Esophagus muscularis mucosa (tissue), 3 donors: ENCODE data around the gene CCDC12.

Source experiments
- CTCF ChIP-seq, 3 experiments: fragments of 200-600 bp in 2 of 3; fragments of 450-650 bp in 1 of 3; sonication (generic) in 2 of 3; IDR thresholded peaks; one replicate each; pipeline ENCODE4 v1.5.1; 2017 to 2019; ENCODE audit warnings: antibody characterized with exemption in 3 of 3, mild to moderate bottlenecking in 2 of 3, moderate library complexity in 1 of 3
- POLR2A ChIP-seq: fragments of 450-650 bp; IDR thresholded peaks from one replicate; pipeline ENCODE4 v1.6.1; 2017; ENCODE audit warnings: antibody characterized with exemption, moderate library complexity, mild to moderate bottlenecking, low read depth
- POLR2AphosphoS5 ChIP-seq, 2 donors: sonication (generic); formaldehyde crosslinking; IDR thresholded peaks; one replicate each; pipeline ENCODE4 v1.6.1; 2017; ENCODE audit warnings: antibody characterized with exemption in 2 of 2

GRCh38 chr3:47011371-47011770 is 34.8 kb upstream of the CCDC12 start:
- TF ChIP-seq CTCF (IDR thresholded peaks at IDR 0.05) (no peak), POLR2AphosphoS5 (IDR thresholded peaks at IDR 0.05) (no peak), POLR2A (no peak)
